ENCODE results near the gene ATCAY.
A peak's percentile ranks its signal among the peaks of the same experiment; 100 is the strongest.

The ATCAY gene

DNA sequence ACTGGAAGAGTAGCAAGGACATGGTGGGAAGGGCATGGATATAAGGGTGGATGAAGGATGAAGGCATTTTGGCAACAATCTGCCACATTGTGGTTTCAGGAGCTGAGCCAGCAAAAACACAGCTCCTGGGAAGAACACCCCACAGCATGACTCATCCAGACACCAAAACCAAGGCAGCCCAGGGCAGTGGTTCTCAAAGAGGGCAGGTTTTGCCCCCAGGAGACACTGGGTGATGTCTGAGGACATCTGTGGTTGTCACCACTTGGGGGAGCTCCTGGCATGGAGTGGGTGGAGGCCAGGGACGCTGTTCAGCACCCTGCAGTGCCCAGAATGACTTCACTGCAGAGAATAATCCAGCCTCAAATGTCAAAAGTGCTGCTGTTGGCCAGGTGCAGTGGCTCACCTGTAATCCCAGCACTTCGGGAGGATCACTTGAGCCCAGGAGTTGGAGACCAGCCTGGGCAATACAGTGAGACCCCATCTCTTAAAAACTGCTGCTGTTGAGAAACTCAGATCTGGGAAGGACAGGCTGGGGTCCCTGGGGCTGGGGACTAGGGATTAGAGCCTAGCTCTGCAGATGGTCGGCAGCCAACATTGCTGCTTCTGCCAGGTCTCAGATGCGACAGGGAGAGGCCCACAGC lies 27.8 kb upstream of the ATCAY start:
- Histone ChIP-seq H3K4me1 (ENCODE audit: control insufficient read depth in 2 of 2, insufficient read depth in 2 of 2, low read length in 2 of 2) (peaks cover 0 to 4% of the 10 kb centered on the region in 2 donors), H3K36me3 (ENCODE audit: control insufficient read depth in 2 of 2, insufficient read depth in 2 of 2, low read length in 2 of 2) (no peaks in the 10 kb centered on the region), H3K9me3 (ENCODE audit: control insufficient read depth in 2 of 2, low read length in 2 of 2) (peaks cover 2 to 3% of the 10 kb centered on the region in 2 donors), H3K4me3 (ENCODE audit: low read length in 2 of 2) (no peak overlapping the region), H3K27ac (ENCODE audit: low read depth in 2 of 2, low read length in 2 of 2) (no peak overlapping the region), H3K27me3 (ENCODE audit: control insufficient read depth in 2 of 2, insufficient read depth in 2 of 2, low read length in 2 of 2) (no peaks in the 10 kb centered on the region), H3K9ac (ENCODE audit: low read depth in 1 of 2, low read length in 2 of 2) (no peak overlapping the region)

DNA sequence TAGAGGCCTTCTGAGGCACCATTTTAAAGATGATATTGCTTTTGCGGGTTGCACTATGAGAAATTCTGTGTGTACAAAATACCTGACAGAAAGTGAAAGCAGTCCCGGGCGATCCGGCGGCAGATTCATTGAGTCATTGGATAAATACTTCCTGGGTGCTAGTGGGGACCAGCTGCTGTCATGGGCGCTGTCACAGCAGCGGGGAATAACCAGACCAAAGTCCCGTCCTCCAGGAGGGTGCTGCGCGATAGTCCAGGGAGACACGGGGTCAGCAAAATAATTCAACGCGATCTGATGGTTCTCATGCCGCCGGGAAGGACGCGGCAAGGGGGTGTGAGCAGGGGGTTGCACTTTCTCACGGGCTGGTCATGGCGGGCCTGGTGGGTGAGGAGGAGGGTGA lies 25.2 kb upstream of the ATCAY start:
- H3K9me3 ChIP-seq (ENCODE audit: control insufficient read depth in 2 of 2, low read length in 2 of 2): peaks cover 2 to 3% of the 10 kb centered on the region in 2 donors
- H3K4me3 ChIP-seq (ENCODE audit: low read length in 2 of 2): peak overlapping the region; percentile 8 to 24
- H3K9ac ChIP-seq (ENCODE audit: low read depth in 1 of 2, low read length in 2 of 2): no peak overlapping the region
- no peak overlapping the region for H3K27ac ChIP-seq (ENCODE audit: low read depth in 2 of 2, low read length in 2 of 2)
- peaks cover 0 to 4% of the 10 kb centered on the region in 2 donors for H3K4me1 ChIP-seq (ENCODE audit: control insufficient read depth in 2 of 2, insufficient read depth in 2 of 2, low read length in 2 of 2)
- no peaks in the 10 kb centered on the region for H3K36me3 ChIP-seq (ENCODE audit: control insufficient read depth in 2 of 2, insufficient read depth in 2 of 2, low read length in 2 of 2)
- H3K27me3 ChIP-seq (ENCODE audit: control insufficient read depth in 2 of 2, insufficient read depth in 2 of 2, low read length in 2 of 2): no peaks in the 10 kb centered on the region

DNA sequence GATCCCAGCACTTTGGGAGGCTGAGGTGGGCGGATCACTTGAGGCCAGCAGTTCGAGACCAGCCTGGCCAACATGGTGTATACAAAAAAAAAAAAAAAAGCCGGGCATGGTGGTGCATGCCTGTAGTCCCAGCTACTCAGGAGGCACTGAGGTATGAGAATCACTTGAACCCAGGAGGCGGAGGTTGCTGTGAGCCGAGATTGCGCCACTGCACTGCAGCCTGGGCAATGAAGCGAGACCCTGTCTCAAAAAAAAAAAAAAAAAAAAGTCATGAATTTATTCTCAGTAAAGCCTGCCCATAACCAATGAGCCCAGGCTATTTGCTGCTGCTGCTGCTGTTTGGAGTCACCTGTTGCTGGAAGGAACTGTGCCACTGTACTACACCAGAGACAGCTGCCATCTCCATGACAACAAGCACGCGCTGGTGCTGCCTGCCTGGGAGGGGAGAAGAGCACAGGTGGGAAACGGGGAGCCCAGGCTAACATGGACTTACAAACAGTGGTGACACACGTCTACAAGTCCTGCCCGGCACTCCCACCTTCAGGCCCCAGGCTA lies 23.0 kb upstream of the ATCAY start:
- H3K36me3 ChIP-seq (ENCODE audit: control insufficient read depth in 2 of 2, insufficient read depth in 2 of 2, low read length in 2 of 2): no peaks in the 10 kb centered on the region
- no peak overlapping the region for H3K27ac ChIP-seq (ENCODE audit: low read depth in 2 of 2, low read length in 2 of 2)
- no peaks in the 10 kb centered on the region for H3K9me3 ChIP-seq (ENCODE audit: control insufficient read depth in 2 of 2, low read length in 2 of 2)
- H3K4me3 ChIP-seq (ENCODE audit: low read length in 2 of 2): no peak overlapping the region
- H3K4me1 ChIP-seq (ENCODE audit: control insufficient read depth in 2 of 2, insufficient read depth in 2 of 2, low read length in 2 of 2): peaks cover 0 to 4% of the 10 kb centered on the region in 2 donors
- H3K27me3 ChIP-seq (ENCODE audit: control insufficient read depth in 2 of 2, insufficient read depth in 2 of 2, low read length in 2 of 2): no peaks in the 10 kb centered on the region
- H3K9ac ChIP-seq (ENCODE audit: low read depth in 1 of 2, low read length in 2 of 2): no peak overlapping the region

DNA sequence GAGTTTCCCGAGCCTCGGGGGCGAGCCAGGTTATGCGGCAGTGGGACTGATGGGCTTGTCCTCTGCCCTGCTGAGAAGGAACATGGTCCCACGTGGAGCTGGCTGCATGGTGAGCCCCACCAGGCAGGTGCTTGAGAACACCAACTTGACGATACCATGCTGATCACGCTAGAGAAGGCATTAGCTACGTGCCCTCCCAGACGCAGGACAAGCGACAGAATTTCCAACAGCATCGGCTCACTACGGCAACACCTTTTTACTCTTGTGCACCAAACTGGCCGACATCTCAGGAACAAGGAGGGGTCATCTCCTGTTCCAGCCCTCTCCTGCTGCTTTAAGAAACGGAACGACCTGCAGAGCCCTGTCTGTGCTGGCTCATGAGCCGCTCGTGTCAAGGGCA lies 20.0 kb upstream of the ATCAY start:
- no peak overlapping the region for H3K4me3 ChIP-seq (ENCODE audit: low read length in 2 of 2)
- peaks cover 0 to 2% of the 10 kb centered on the region in 2 donors for H3K27me3 ChIP-seq (ENCODE audit: control insufficient read depth in 2 of 2, insufficient read depth in 2 of 2, low read length in 2 of 2)
- H3K4me1 ChIP-seq (ENCODE audit: control insufficient read depth in 2 of 2, insufficient read depth in 2 of 2, low read length in 2 of 2): peaks cover 0 to 2% of the 10 kb centered on the region in 2 donors
- H3K9ac ChIP-seq (ENCODE audit: low read depth in 1 of 2, low read length in 2 of 2): no peak overlapping the region
- no peaks in the 10 kb centered on the region for H3K9me3 ChIP-seq (ENCODE audit: control insufficient read depth in 2 of 2, low read length in 2 of 2)
- no peak overlapping the region for H3K27ac ChIP-seq (ENCODE audit: low read depth in 2 of 2, low read length in 2 of 2)
- no peaks in the 10 kb centered on the region for H3K36me3 ChIP-seq (ENCODE audit: control insufficient read depth in 2 of 2, insufficient read depth in 2 of 2, low read length in 2 of 2)

DNA sequence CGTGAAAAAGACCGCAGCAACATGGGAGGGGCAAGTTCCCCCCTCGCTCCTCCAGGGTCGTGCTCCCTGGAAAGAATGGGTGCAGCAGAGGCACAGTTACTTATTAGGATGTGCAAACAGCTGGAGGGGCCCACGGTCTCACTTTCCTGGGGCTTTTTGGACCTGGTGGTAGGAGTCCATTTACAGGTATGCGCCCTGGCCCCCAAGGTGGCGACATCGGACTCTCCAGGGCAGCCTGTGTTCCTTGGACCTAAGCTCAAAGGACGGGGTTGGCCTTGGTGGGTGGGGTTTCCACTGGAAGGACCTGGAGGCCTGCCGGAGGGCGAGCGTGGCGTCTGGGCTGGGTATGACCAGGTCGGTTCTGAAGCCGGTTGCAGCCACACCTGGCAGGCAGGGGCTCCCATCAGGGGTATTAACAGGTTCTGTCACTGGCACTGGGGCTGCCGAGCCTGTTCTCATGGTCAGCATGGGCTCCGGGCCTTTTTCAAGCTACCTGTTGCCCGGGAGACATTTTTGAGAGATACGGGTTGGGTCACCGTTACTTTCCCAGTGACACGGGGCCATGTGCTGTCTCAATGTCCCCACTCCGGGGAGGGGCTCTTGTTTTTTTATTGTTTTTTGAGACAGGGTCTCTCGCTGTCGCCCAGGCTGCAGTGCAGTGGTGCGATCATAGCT lies 17.5 kb upstream of the ATCAY start:
- H3K4me3 ChIP-seq (ENCODE audit: low read length in 2 of 2): no peak overlapping the region
- no peak overlapping the region for H3K9ac ChIP-seq (ENCODE audit: low read depth in 1 of 2, low read length in 2 of 2)
- no peaks in the 10 kb centered on the region for H3K36me3 ChIP-seq (ENCODE audit: control insufficient read depth in 2 of 2, insufficient read depth in 2 of 2, low read length in 2 of 2)
- H3K27ac ChIP-seq (ENCODE audit: low read depth in 2 of 2, low read length in 2 of 2): no peak overlapping the region
- no peaks in the 10 kb centered on the region for H3K9me3 ChIP-seq (ENCODE audit: control insufficient read depth in 2 of 2, low read length in 2 of 2)
- H3K4me1 ChIP-seq (ENCODE audit: control insufficient read depth in 2 of 2, insufficient read depth in 2 of 2, low read length in 2 of 2): no peaks in the 10 kb centered on the region
- H3K27me3 ChIP-seq (ENCODE audit: control insufficient read depth in 2 of 2, insufficient read depth in 2 of 2, low read length in 2 of 2): peaks cover 9 to 11% of the 10 kb centered on the region in 2 donors

DNA sequence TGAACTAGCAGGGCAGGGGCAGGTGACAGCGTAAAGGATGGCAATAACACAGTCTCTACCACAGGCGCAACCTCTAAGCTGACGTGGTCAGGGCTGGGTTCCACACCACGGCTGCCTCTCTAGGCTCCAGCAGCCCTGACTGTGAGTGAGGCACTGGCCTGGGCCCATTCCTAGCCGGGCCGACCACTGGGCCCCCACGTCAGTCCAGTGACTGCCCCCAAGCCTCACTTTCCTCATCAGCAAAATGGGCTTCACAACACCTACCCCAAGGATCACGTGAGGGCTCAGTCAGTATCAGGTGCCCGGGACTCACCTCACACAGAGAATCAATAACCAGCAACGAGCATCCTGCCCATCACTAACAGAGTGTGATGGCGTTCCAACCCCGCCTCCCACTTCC lies 16.8 kb upstream of the ATCAY start:
- no peak overlapping the region for H3K4me3 ChIP-seq (ENCODE audit: low read length in 2 of 2)
- H3K27me3 ChIP-seq (ENCODE audit: control insufficient read depth in 2 of 2, insufficient read depth in 2 of 2, low read length in 2 of 2): peaks cover 12 to 15% of the 10 kb centered on the region in 2 donors
- no peaks in the 10 kb centered on the region for H3K4me1 ChIP-seq (ENCODE audit: control insufficient read depth in 2 of 2, insufficient read depth in 2 of 2, low read length in 2 of 2)
- no peak overlapping the region for H3K9ac ChIP-seq (ENCODE audit: low read depth in 1 of 2, low read length in 2 of 2)
- H3K36me3 ChIP-seq (ENCODE audit: control insufficient read depth in 2 of 2, insufficient read depth in 2 of 2, low read length in 2 of 2): no peaks in the 10 kb centered on the region
- no peaks in the 10 kb centered on the region for H3K9me3 ChIP-seq (ENCODE audit: control insufficient read depth in 2 of 2, low read length in 2 of 2)
- H3K27ac ChIP-seq (ENCODE audit: low read depth in 2 of 2, low read length in 2 of 2): no peak overlapping the region

DNA sequence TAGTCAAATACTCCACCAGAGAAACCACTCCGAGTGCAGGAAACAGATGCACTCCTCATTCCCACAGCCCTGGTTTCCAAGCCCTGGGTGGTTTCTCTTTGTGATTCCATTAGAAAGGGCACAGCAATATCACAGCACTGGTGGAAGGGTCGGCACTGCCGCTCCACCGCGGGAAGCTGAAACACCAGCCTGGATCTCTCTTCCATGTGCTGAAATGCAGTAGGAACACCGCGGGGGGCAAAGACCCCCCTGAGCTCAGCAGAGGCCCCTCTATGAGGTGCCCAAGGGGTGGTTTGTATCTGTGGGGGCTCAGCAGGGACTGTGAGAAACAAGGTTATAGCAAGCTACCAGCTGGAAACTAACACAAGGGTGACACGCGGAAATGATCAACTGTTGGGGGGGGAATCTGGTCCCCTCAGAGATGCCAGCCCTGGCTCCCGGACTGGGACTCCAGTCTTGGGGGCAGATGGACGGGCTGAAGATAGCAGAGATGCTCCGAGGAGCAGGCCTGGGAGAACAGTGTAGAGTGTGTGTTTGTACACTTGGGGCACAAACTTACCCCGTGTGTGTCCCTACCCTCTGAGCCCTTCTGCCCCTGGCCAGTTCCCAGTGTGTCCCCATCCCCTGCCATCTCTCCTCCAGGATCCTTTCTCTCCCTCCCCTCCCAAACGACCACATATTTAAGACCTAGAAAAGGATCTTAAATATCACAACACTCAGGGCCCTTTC lies 13.4 kb upstream of the ATCAY start:
- no peak overlapping the region for H3K4me3 ChIP-seq (ENCODE audit: low read length in 2 of 2)
- H3K9me3 ChIP-seq (ENCODE audit: control insufficient read depth in 2 of 2, low read length in 2 of 2): no peaks in the 10 kb centered on the region
- no peaks in the 10 kb centered on the region for H3K4me1 ChIP-seq (ENCODE audit: control insufficient read depth in 2 of 2, insufficient read depth in 2 of 2, low read length in 2 of 2)
- no peak overlapping the region for H3K27ac ChIP-seq (ENCODE audit: low read depth in 2 of 2, low read length in 2 of 2)
- no peaks in the 10 kb centered on the region for H3K36me3 ChIP-seq (ENCODE audit: control insufficient read depth in 2 of 2, insufficient read depth in 2 of 2, low read length in 2 of 2)
- H3K27me3 ChIP-seq (ENCODE audit: control insufficient read depth in 2 of 2, insufficient read depth in 2 of 2, low read length in 2 of 2): peaks cover 19 to 20% of the 10 kb centered on the region in 2 donors
- H3K9ac ChIP-seq (ENCODE audit: low read depth in 1 of 2, low read length in 2 of 2): no peak overlapping the region

DNA sequence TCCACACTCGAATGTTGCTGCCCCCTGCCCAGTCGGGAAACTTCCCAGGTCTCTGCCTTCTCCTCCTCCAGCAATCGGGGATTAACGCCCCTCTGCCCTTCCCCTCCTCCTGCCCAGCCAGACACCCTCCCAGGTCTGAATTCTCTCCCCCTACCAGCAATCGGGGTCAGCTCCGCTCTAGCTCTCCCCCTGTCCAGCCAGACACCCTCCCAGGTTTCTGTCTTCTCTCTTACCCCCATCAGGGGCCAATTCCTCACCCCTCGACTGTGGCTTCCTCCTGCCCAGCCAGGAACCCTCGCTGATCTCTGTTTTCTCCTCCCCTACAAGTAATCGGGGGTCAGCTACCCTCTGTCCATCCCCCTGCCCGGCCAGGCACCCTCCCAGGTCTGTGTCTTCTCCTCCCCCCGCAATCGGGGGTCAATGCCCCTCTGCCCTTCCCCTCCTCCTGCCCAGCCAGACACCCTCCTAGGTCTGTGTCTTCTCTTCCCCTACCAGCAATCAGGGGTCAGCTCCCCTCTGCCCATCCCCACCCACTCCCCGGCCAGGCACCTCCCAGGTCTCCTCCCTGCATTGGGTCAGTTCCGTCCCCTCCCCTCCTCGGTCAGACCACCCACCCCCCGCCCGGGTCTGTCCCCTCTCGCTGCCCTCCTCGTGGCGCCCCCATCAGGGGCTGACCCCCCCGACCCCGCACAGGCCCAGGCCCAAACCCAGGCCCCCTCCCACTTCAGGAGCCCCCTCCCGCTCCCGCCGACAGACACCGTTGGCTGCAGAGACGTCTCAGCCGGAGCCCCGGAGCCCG lies 12.3 kb upstream of the ATCAY start:
- Histone ChIP-seq H3K36me3 (ENCODE audit: control insufficient read depth in 2 of 2, insufficient read depth in 2 of 2, low read length in 2 of 2) (no peaks in the 10 kb centered on the region), H3K9me3 (ENCODE audit: control insufficient read depth in 2 of 2, low read length in 2 of 2) (no peaks in the 10 kb centered on the region), H3K9ac (ENCODE audit: low read depth in 1 of 2, low read length in 2 of 2) (no peak overlapping the region), H3K4me1 (ENCODE audit: control insufficient read depth in 2 of 2, insufficient read depth in 2 of 2, low read length in 2 of 2) (no peaks in the 10 kb centered on the region), H3K27ac (ENCODE audit: low read depth in 2 of 2, low read length in 2 of 2) (no peak overlapping the region), H3K4me3 (ENCODE audit: low read length in 2 of 2) (no peak overlapping the region), H3K27me3 (ENCODE audit: control insufficient read depth in 2 of 2, insufficient read depth in 2 of 2, low read length in 2 of 2) (peaks cover 19 to 20% of the 10 kb centered on the region in 2 donors)

DNA sequence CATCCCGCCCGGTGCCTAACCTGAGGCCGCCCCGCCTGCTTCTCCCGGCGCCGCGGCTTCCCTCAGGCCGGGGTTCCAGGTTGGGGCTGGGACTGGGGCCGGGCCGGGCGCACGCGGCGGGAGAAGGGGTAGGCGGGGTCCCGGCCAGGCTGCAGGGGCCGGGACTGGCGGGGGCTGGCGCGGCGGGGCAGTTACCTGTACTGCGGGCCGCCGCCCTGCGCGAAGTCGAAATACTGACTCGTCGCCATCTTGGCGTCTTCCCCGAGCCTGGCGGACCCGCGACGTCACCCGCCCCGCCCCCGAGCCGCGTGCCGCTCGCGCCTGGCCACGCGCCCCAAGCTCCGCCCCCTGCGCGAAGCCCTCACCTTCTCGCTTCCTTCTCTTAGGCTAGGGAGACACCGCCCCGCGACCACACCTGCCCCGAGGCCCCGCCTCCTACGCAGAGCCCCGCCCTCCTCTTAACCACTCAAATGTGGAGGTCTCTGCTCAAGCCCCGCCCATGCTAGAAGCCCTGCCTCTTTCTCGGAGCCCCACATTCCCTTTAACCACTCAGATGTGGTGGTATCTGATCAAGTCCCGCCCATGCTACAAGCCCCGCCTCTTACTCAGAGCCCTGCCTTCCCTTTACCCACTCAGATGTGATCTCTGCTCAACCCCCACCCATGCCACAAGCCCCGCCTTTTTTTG lies 11.6 kb upstream of the ATCAY start, which contains the start of gene ZFR2:
Gene ZFR2, minus strand, starts transcription at position 269 of the 687 bp plus-strand sequence. Its CDS starts 21 bp downstream, at position 248.
- H3K4me3 ChIP-seq (ENCODE audit: low read length in 2 of 2): no peak within 1 kb of the TSS
- peaks cover 18 to 19% of the 10 kb centered on the region in 2 donors for H3K27me3 ChIP-seq (ENCODE audit: control insufficient read depth in 2 of 2, insufficient read depth in 2 of 2, low read length in 2 of 2)
- no peaks in the 10 kb centered on the region for H3K36me3 ChIP-seq (ENCODE audit: control insufficient read depth in 2 of 2, insufficient read depth in 2 of 2, low read length in 2 of 2)

More for the DNA sequence above, 11.6 kb upstream of the ATCAY start, which contains the start of gene ZFR2:
- no peaks in the 10 kb centered on the region for H3K4me1 ChIP-seq (ENCODE audit: control insufficient read depth in 2 of 2, insufficient read depth in 2 of 2, low read length in 2 of 2)
- H3K9me3 ChIP-seq (ENCODE audit: control insufficient read depth in 2 of 2, low read length in 2 of 2): no peaks in the 10 kb centered on the region
- no peak within 1 kb of the TSS for H3K9ac ChIP-seq (ENCODE audit: low read depth in 1 of 2, low read length in 2 of 2)
- H3K27ac ChIP-seq (ENCODE audit: low read depth in 2 of 2, low read length in 2 of 2): no peak within 1 kb of the TSS
